B cell (primary cell): ENCODE data around the gene CUTA.

Source experiments
- CTCF ChIP-seq: fragments of 200-600 bp; IDR thresholded peaks from one replicate; pipeline ENCODE4 v1.8.0; 2022; ENCODE audit warnings: antibody characterized with exemption, mild to moderate bottlenecking
- EZH2 ChIP-seq: IDR thresholded peaks from 2 replicates; pipeline ENCODE4 v1.6.1; 2012; ENCODE audit warnings: borderline replicate concordance, low read depth, mild to moderate bottlenecking, moderate library complexity, low read length; ENCODE audit not compliant: insufficient read depth, poor library complexity, severe bottlenecking

DNA sequence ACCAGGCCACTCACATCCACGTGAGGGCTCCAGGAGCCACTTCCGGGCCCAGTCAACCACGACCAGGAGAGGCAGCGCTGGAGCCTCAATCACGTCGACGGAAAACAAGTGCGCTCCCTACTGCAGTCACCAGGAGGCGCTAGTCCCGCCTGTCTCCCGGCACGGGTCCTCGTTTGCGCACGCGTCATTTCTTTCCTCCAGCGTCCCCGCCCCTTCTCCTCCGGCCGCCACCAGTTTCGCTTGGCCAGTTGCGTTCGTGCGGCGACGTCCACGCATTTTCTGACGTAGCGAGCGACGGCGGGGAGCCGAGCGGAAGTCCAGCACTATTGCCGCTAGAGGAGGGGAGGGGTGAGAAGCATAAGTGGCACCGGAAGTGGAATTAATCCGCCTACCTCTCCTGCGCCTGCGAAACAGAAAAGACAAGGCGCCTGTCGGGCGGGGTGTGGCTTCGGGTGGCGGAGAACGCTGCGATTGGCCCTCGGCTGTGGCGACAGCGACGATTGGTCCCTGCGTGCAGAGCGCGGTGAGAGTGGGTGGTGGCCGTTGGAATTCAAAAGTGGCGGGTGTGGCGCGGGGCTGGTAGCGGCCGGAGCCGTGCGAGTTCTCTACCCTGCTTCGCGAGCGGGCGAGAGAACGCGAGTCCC is 26.5 kb downstream of the CUTA start, which contains the start of gene KIFC1:
- TF ChIP-seq EZH2: no peak
- peak; percentile 88 for TF ChIP-seq CTCF
